Stimulated activated CD4-positive, alpha-beta T cell treated with anti-CD3 and anti-CD28 coated beads, TNF-alpha, amount 100 ng/mL, for 4 hours (primary cell): ENCODE results near the gene C6orf141.

Experiments
- DNase-seq, 3 experiments: peaks; one replicate each; pipeline ENCODE4 v3.0.0-alpha.2; 2020; ENCODE audit warnings: low read depth in 3 of 3

The C6orf141 gene

GRCh38 chr6:49550492-49551077 is at the start of gene C6orf141:
TSS of gene C6orf141 (plus strand) at chr6:49550668. CDS start at chr6:49550793, 125 bp downstream.
- no peak for DNase-seq

DNA sequence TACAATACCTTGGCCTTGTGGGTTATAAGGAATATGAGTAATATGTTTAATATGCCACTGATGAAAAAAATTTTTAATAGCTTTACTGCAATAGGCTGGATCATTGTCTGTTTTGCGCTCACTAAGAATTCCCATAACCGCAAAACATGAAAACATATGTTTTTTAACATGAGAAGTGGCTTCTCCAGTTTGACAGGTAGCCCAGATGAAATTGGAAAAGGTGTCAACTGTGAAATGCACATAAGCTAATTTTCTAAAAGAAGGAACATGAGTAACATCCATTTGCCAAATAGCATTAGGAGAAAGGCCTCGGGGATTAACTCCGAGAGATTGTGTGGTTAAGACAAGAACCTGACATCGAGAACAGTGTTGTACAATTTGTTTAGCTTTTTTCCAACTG is 45.8 kb upstream of the C6orf141 start:
- no peak for DNase-seq

GRCh38 chr6:49506569-49507111 is 43.8 kb upstream of the C6orf141 start:
- DNase-seq = no peak

DNA sequence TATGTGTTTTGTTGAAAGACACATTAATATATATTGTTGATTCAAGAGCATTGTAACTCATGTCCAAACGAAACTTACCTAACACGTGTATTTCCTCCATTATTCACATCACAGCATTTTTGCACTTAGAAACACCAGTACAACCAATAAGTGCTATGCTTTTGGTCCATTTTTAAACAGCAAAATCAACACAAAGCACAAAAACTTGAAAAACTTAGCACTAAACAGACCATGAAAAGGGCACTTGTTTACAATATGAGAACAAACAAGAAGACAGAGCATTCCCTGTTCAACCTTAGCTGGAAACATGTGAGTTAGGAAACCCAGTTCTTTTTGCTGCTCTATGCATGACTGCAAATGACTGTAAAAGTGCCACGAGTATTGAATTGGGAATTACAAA is 41.1 kb upstream of the C6orf141 start:
- DNase-seq = no peak

GRCh38 chr6:49513153-49513989 is 37.1 kb upstream of the C6orf141 start:
- DNase-seq = no peak

DNA sequence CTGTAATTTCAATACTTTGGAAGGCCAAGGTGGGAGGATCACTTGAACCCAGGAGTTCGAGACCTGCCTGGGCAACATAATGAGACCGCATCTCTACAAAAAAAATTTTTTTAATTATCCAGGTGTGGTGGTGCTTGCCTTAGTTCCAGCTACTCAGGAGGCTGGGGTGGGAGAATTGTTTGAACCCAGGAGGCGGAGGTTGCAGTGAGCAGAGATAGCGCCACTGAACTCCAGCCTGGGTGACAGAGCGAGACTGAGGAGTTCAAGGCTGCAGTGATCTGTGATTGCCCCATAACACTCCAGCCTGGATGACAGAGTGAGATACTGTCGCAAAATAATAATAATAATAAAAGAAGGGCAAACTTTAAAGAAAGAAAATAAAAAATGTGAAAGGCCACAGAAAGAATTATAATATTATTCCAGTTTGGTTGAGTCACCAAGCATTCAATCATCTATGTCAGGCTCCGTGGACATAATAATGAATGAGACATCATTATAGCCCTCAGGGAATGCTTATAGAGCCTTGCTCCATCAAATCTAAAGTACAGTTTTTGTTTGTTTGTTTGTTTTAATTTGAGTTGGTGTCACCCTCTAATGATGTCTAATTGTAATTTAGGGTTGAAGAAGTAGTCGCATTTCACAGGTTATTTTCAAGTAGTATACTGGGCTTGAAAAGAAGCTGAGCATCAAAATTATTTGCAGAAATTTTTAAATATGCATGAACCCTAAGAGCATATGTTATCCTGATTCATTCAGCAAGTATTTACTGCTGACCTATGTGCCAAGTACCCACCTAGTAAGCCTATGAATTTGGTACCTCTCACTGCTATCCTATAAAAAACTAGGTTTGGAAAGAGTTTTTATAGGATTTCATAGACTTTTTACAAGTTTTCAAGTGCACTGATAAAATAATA is 35.6 kb upstream of the C6orf141 start:
- no peak for DNase-seq

- no peak for DNase-seq
These were observed 34.9 kb upstream of the C6orf141 start for GRCh38 chr6:49515485-49516146.

DNA sequence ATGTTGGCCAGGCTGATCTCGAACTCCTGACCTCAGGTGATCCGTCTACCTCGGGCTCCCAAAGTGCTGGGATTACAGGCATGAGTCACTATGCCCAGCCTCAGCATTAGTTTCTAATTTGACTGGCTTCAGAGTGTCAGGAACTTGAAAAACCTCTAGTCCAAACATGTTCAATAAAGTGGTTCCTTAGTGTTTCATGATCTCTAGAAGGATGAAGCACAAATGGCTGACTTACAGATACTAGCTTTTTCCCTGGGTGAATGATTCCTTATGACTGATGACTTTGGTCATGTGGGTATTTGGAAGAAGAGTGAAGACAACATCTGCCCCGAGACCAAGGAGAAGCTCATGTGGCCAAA is 34.3 kb upstream of the C6orf141 start:
- no peak for DNase-seq

DNA sequence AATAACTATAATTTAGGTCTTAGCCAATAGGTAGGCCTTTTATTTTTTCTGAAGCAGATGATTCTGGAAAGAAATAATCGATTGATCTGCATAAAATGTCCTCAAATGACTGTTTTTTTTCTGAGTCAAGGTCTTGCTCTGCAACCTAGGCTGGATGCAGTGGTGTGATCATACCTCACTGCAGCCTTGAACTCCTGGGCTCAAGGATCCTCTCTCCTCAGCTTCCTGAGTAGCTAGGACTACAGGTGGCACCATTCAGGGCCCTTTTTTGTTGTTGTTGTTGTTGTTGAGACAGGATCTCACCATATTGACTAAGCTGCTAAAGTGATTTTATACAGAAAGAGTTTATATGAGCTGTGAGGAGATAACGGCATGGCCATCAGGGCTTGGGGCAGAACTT is 32.5 kb upstream of the C6orf141 start:
- no peak for DNase-seq

- no peak for DNase-seq
These were observed 30.8 kb upstream of the C6orf141 start for GRCh38 chr6:49519660-49520059.

- DNase-seq = no peak
These were observed 27.5 kb upstream of the C6orf141 start for GRCh38 chr6:49522710-49523593.

GRCh38 chr6:49523901-49524300 is 26.6 kb upstream of the C6orf141 start:
- no peak for DNase-seq

DNA sequence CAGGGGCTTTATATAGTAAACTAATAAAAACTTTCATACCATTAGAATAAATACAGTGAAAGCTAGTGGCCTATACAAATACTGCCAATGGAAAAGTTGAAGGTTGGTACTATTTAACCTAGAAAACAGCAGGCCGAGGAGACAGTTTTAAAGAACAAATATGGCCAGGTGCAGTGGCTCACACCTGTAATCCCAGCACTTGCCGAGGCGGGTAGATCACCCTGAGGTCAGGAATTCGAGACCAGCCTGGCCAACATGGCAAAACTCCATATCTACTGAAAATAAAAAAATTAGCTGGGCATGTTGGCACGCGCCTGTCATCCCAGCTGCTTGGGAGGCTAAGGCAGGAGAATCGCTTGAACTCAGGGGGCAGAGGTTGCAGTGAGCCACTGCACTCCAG is 25.9 kb upstream of the C6orf141 start:
- no peak for DNase-seq

GRCh38 chr6:49526598-49526997 is 23.9 kb upstream of the C6orf141 start:
- no peak for DNase-seq

DNA sequence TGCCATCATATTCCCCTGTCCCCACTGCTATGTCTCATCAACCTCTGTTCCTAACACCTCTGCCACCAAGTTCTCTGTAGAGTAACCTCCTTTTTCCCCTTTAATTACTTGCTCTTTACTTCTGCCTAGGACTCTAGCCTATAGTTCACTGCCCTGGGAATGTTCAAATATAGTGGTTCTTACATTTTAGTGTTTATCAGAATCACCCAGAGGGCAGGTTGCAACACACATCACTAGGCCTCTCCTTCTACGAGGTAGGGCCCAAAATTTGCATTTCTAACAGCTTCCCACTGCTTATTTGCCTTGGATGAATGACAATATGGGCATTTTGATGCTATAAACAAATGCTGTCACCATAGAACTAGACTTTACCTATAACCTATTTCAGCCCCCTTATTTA is 23.1 kb upstream of the C6orf141 start:
- no peak for DNase-seq

GRCh38 chr6:49528571-49528970 is 21.9 kb upstream of the C6orf141 start:
- DNase-seq = no peak

DNA sequence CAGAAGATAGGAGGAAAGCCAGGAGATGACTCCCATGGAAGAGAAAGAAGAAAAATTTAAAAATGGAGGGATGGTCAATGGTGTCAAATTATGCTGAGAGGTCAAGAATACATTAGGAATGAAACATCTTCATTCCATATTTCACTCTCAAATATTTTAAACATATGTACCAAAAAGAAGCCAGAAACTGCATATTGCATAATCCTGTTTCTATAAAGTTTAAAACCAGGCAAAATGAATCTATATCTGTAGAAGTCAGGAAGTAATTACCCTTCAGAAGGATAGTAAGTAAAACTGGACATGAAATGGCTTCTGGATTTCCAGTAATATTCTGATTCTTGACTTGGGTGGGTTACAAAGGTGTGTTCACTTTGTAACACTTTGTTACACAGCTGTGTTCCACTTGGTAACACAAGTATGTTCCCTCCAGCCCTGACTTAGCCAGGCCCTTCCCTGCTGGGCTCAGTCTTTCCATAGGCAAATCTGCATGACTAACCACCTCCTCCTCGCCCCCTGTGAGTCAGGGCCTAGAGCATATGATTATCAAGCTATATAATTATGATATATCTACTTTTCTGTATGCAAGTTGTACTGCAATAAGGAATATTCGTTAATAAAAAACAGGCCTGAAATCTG is 20.2 kb upstream of the C6orf141 start:
- no peak for DNase-seq

- DNase-seq = no peak
These were observed 18.5 kb upstream of the C6orf141 start for GRCh38 chr6:49531774-49532569.

- DNase-seq = no peak
These were observed 14.7 kb upstream of the C6orf141 start for GRCh38 chr6:49535795-49536194.
